ENCODE data around the gene CTBS.

CTBS gene

DNA sequence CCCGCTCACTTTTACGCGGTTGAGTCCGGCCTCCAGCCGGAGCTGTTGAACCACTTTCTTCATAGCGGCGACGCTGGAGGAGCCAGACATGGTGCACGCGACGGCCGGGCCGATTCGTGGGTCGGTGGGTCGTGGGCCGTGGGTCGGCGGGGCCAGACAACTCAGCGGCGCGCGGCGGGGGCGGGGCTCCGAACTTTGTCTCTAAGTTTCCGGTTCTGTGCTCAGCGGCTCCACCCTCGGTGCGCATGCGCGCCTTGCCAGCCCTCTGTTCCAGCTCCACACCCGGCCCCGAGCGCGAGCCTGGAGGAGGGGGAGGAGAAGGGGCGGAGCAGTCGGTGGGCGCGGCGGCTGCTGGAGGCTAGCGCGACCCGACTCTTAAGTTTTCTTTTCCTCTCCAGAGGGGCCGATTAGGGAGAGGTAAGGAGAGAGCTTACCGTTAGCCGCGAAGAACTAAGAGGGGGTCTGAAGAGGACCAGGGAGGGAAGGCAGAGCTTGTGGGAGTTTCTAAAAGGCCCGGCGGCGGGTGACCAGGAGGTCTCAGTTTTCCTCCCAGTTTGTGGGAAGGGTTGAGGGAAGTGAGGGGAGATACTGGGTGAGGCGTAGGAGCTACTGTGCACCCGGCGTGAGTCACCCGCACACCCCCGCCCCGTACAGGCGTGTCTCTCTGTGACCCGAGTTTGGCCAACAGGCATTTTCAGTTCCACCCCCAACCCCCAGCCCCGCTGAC, 68.1 kb downstream of the CTBS start, which contains the start of the genes GNG5 and SPATA1:
TSS of gene GNG5 (minus strand) at position 580 of the 727 bp plus-strand sequence. CDS start at position 90, 490 bp downstream.
TSS of gene SPATA1 (plus strand) at position 385 of the 727 bp plus-strand sequence. CDS start 9,974 bp downstream, outside the sequence.
- Mint-ChIP-seq H3K27ac (peak within 1 kb of the TSS; percentile 99), H3K4me3 (peak within 1 kb of the TSS; percentile 97), H3K9me3 (peaks cover 17% of the 10 kb centered on the region), H3K36me3 (ENCODE audit: low read depth) (peaks cover 31% of the 10 kb centered on the region), H3K27me3 (ENCODE audit: low read depth) (no peaks in the 10 kb centered on the region), H3K4me1 (ENCODE audit: low read depth) (peaks cover 31% of the 10 kb centered on the region)

DNA sequence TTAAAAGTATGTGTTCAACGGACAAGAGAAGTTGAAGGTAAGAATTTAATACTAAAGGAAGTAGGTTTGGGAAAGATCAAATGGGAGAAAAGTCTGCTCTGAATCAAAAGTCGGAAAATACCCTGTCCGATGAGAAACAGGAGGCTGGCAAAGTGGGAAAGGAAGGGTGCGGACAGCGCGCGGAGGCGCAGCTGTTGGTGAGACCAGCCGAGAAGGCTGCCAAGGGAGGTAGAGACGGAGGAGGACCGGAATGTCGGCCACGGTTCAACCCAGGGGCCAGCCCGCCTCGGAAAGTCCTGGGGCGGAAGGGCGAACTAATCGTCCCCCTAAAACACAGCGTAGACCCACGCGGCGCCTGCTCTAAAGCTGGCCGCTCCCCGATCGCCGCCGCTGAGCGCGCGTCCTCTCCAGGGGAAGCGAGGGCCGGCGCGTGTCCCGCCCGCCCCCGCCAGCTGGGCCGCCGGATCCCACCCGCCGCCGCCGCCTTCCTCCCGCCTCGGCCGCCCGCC, 68.7 kb downstream of the CTBS start:
- H3K4me1 Mint-ChIP-seq (ENCODE audit: low read depth) = peaks cover 35% of the 10 kb centered on the region
- H3K27ac Mint-ChIP-seq = peak overlapping the region; percentile 99
- H3K4me3 Mint-ChIP-seq = peak overlapping the region; percentile 97
- H3K27me3 Mint-ChIP-seq (ENCODE audit: low read depth) = no peaks in the 10 kb centered on the region
- peaks cover 29% of the 10 kb centered on the region for H3K36me3 Mint-ChIP-seq (ENCODE audit: low read depth)
- peaks cover 14% of the 10 kb centered on the region for H3K9me3 Mint-ChIP-seq

GRCh38 chr1:84504580-84505492, 69.4 kb downstream of the CTBS start:
- Mint-ChIP-seq H3K27me3 (ENCODE audit: low read depth) (no peaks in the 10 kb centered on the region), H3K4me1 (ENCODE audit: low read depth) (peaks cover 35% of the 10 kb centered on the region), H3K9me3 (peaks cover 12% of the 10 kb centered on the region), H3K36me3 (ENCODE audit: low read depth) (peaks cover 31% of the 10 kb centered on the region), H3K27ac (peak overlapping the region; percentile 97), H3K4me3 (peak overlapping the region; percentile 97)

DNA sequence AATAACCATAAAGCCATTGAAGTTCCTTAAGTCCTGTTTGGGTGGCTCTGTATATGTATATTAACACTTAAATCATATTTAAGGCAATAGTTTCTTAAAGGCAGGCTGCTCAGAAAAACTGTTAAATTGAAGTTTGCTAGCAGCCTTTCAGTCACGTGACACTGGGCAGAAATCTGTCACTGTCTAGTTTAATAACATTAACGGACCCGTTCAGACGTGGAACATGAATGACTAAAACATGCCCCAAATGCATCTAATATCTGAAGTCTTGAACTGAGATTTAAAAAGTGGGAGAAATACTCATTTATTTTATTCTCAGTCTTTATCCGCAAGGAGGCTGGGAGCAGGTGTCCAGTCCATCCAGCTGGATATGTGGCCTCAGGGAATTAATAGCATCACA, 71.3 kb downstream of the CTBS start:
- no peak overlapping the region for H3K4me3 Mint-ChIP-seq
- H3K36me3 Mint-ChIP-seq (ENCODE audit: low read depth) = peaks cover 26% of the 10 kb centered on the region
- no peaks in the 10 kb centered on the region for H3K9me3 Mint-ChIP-seq
- H3K4me1 Mint-ChIP-seq (ENCODE audit: low read depth) = peaks cover 40% of the 10 kb centered on the region
- H3K27ac Mint-ChIP-seq = peak overlapping the region; percentile 31
- no peaks in the 10 kb centered on the region for H3K27me3 Mint-ChIP-seq (ENCODE audit: low read depth)

All from T-helper 1 cell treated with Interleukin-12 subunit alpha and Interleukin-12 subunit beta and Interleukin-4 antibody, amounts not matched to agents 30 μg/mL and 1 μg/mL, for 36 hours (primary cell).